A549 (cell line): ENCODE data around the gene THBS4. TPM values are rescaled to one million over a fixed set of nuclear protein-coding genes. Genes with fewer than 3 reads are reported as not detected.

Experiments used
- ATAC-seq, 2 experiments: fragments of 200-7000 bp in 1 of 2; fragments of >200 bp in 1 of 2; cut with Nextera tagmentation in 1 of 2; cut with Tn5 transposase in 1 of 2; 3 replicates each; pipeline versions ENCODE4 v1.8.0 to v1.9.1; 2018 to 2020; ENCODE audit warnings: mild to moderate bottlenecking in 1 of 2, moderate library complexity in 1 of 2
- CTCF ChIA-PET: fragments of 300-600 bp; sonication (Branson Sonifier 250); formaldehyde crosslinking; extraction: SDS; loops from one replicate; lab custom pipeline; 2021; ENCODE audit warnings: antibody characterized with exemption, inconsistent platforms; lab: Yijun Ruan, JAX
- POLR2A ChIA-PET: fragments of 350-600 bp; formaldehyde crosslinking; extraction: SDS; loops from one replicate; lab custom pipeline; 2021; ENCODE audit warnings: antibody characterized with exemption, inconsistent platforms; lab: Yijun Ruan, JAX
- DNase-seq, 2 experiments: peaks; one replicate each; pipeline versions ENCODE4 v3.0.0 to v3.0.0-alpha.2; 2011 to 2016; ENCODE audit warnings: low read depth in 1 of 2, low spot score in 1 of 2
- FAIRE-seq: peaks from 2 replicates; lab custom pipeline; 2011; peaks lifted over from hg19 to GRCh38; lab: Jason Lieb, UNC
- H3K27ac ChIP-seq, 2 experiments: fragments of >200 bp; sonication (Bioruptor Twin); formaldehyde crosslinking; 3 replicates each; pipeline ENCODE4 v1.5.1; 2016 to 2017
- H3K4me1 ChIP-seq: fragments of >200 bp; sonication (Bioruptor Twin); formaldehyde crosslinking; 3 replicates; pipeline ENCODE4 v1.6.1; 2016
- H3K4me2 ChIP-seq: fragments of >200 bp; sonication (Bioruptor Twin); formaldehyde crosslinking; 3 replicates; pipeline ENCODE4 v1.6.1; 2016
- H3K4me3 ChIP-seq: fragments of >200 bp; sonication (Bioruptor Twin); formaldehyde crosslinking; 3 replicates; pipeline ENCODE4 v1.5.1; 2016
- H3K9me3 ChIP-seq: fragments of >200 bp; sonication (Bioruptor Twin); formaldehyde crosslinking; 3 replicates; pipeline ENCODE4 v1.6.1; 2016
- CBX2 ChIP-seq: fragments of 200-600 bp; sonication (generic); IDR thresholded peaks from 2 replicates; pipeline ENCODE4 v1.6.1; 2016; ENCODE audit warnings: low read depth, mild to moderate bottlenecking, borderline replicate concordance
- CEBPB ChIP-seq, 2 experiments: fragments of >200 bp in 1 of 2; sonication (Bioruptor Twin) in 1 of 2; formaldehyde crosslinking in 1 of 2; IDR thresholded peaks; 2 replicates each; pipeline ENCODE4 v1.6.1; 2012 to 2016
- FOXS1 ChIP-seq: fragments of 250-450 bp; sonication (Bioruptor Pico); IDR thresholded peaks from 2 replicates; pipeline ENCODE4 v1.5.0; 2020; ENCODE audit warnings: mild to moderate bottlenecking, moderate library complexity
- GATA3 ChIP-seq: IDR thresholded peaks from 2 replicates; pipeline ENCODE4 v1.6.1; 2012; ENCODE audit warnings: borderline replicate concordance
- HEYL ChIP-seq: fragments of 250-450 bp; sonication (Bioruptor Pico); IDR thresholded peaks from 2 replicates; pipeline ENCODE4 v1.8.0; 2021; ENCODE audit warnings: mild to moderate bottlenecking, moderate library complexity
- HOXA7 ChIP-seq: fragments of 250-450 bp; sonication (Bioruptor Pico); IDR thresholded peaks from 2 replicates; pipeline ENCODE4 v1.5.0; 2020; ENCODE audit warnings: mild to moderate bottlenecking, moderate library complexity
- HOXB13 ChIP-seq: fragments of 250-450 bp; sonication (Bioruptor Pico); IDR thresholded peaks from 2 replicates; pipeline ENCODE4 v1.5.0; 2020; ENCODE audit warnings: low read depth, mild to moderate bottlenecking, moderate library complexity
- JUNB ChIP-seq: fragments of >200 bp; sonication (Bioruptor Twin); formaldehyde crosslinking; IDR thresholded peaks from 2 replicates; pipeline ENCODE4 v1.6.1; 2016
- KDM1A ChIP-seq: fragments of 200-600 bp; sonication (generic); IDR thresholded peaks from 2 replicates; pipeline ENCODE4 v1.6.1; 2016; ENCODE audit warnings: low read depth, mild to moderate bottlenecking
- NPAS2 ChIP-seq: fragments of 250-450 bp; sonication (Bioruptor Pico); IDR thresholded peaks from 2 replicates; pipeline ENCODE4 v1.8.0; 2022; ENCODE audit warnings: mild to moderate bottlenecking, moderate library complexity, borderline replicate concordance
- POLR2A ChIP-seq: IDR thresholded peaks from 2 replicates; pipeline ENCODE4 v1.6.1; 2012; ENCODE audit warnings: mild to moderate bottlenecking, low read length
- POLR2AphosphoS2 ChIP-seq: conservative IDR thresholded peaks from 2 replicates; pipeline ENCODE4 v1.6.1; 2012; ENCODE audit warnings: low read length, improper control_type of control experiment, inconsistent platforms
- RAD21 ChIP-seq, 2 experiments: fragments of >200 bp in 1 of 2; sonication (Bioruptor Twin) in 1 of 2; formaldehyde crosslinking in 1 of 2; IDR thresholded peaks in 1 of 2; conservative IDR thresholded peaks in 1 of 2; 2 replicates in 1 of 2; 3 replicates in 1 of 2; pipeline ENCODE4 v1.6.1; 2012 to 2018; ENCODE audit warnings: inconsistent platforms in 1 of 2
- SREBF2 ChIP-seq: fragments of 450-650 bp; IDR thresholded peaks from 2 replicates; pipeline ENCODE4 v1.6.1; 2014; ENCODE audit warnings: mild to moderate bottlenecking, moderate library complexity
- TFCP2L1 ChIP-seq: fragments of 250-450 bp; sonication (Bioruptor Pico); IDR thresholded peaks from 2 replicates; pipeline ENCODE4 v1.5.0; 2021; ENCODE audit warnings: mild to moderate bottlenecking
- TP53 ChIP-seq: fragments of 250-450 bp; sonication (Bioruptor Pico); IDR thresholded peaks from 2 replicates; pipeline ENCODE4 v1.5.0; 2021; ENCODE audit warnings: mild to moderate bottlenecking, moderate library complexity
- ZC3H11A ChIP-seq: fragments of 450-650 bp; IDR thresholded peaks from 2 replicates; pipeline ENCODE4 v1.6.1; 2014; ENCODE audit warnings: antibody characterized with exemption, mild to moderate bottlenecking
- WGBS: methylation state at CpG from one replicate; pipeline ENCODE4 v1.1.6; 2017; ENCODE audit errors: missing lambda C conversion rate; 5-methylcytosine and 5-hydroxymethylcytosine counted together
- polyA plus RNA-seq, 4 experiments: library from polyadenylated mRNA; depleted of rRNA in 3 of 4; stranded (reverse); fragments of >200 nt; fragmentation: RNase III in 1 of 4; extraction: RNeasy Plus Mini Kit Qiagen cat#74134 plus additional on column Dnase treatment in 1 of 4; gene quantifications; 2 replicates in 3 of 4; 3 replicates in 1 of 4; pipeline ENCODE4 v1.2.3, GENCODE V29; 2011 to 2017
- TF ChIP-seq, protein P1 (sequence below): IDR thresholded peaks from 2 replicates; pipeline ENCODE4 v1.6.1; 2012; ENCODE audit warnings: low read depth, borderline replicate concordance
- TF ChIP-seq, protein P2 (sequence below): fragments of >200 bp; sonication (Bioruptor Twin); formaldehyde crosslinking; IDR thresholded peaks from 2 replicates; pipeline ENCODE4 v1.6.1; 2016
- TF ChIP-seq, protein P3 (sequence below): fragments of 200-600 bp; sonication (generic); IDR thresholded peaks from 2 replicates; pipeline ENCODE4 v1.6.1; 2016; ENCODE audit warnings: antibody characterized with exemption, mild to moderate bottlenecking, moderate library complexity
- TF ChIP-seq, protein P4 (sequence below): fragments of 150-350 bp; IDR thresholded peaks from 2 replicates; pipeline ENCODE4 v1.6.1; 2014; ENCODE audit warnings: low read depth, mild to moderate bottlenecking, low read length
- TF ChIP-seq, protein P5 (sequence below): IDR thresholded peaks from 2 replicates; pipeline ENCODE4 v1.6.1; 2012

Gene THBS4
- polyA plus RNA-seq, 2 of the 4 experiments (the other 2 are of a cell fraction), result 0.28 to 0.41 TPM

DNA sequence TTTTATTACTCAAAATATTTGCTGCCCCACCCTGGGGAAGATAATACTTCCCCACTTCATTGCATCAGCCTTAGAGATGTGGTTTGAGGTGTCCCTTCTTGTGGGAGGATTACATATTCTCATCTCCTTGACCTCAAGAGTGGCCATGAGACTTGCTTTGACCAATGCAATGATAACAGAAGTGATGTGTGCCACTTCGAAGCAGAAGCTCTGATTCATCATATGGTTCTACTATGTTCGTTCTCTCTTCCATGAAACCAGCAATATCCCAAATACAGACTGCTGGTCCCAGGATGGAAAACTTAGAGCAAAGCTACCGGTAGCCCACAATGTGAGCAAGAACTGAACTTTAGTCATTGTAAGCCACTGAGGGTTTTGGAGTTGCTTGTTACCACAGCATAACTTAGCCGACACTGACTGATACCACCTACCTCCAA, 92.0 kb downstream of the THBS4 start:
- Histone ChIP-seq H3K27ac (no peak overlapping the region), H3K4me2 (no peak overlapping the region), H3K4me3 (no peak overlapping the region), H3K4me1 (no peaks in the 10 kb centered on the region), H3K9me3 (no peaks in the 10 kb centered on the region)
- no peak for FAIRE-seq
- WGBS, result 74% methylated on average over 4 of the region's 4 CpGs
- no peak for DNase-seq
- no peak for TF ChIP-seq FOXS1 (CRISPR knock-in tag)
- TF ChIP-seq, protein P1, sequence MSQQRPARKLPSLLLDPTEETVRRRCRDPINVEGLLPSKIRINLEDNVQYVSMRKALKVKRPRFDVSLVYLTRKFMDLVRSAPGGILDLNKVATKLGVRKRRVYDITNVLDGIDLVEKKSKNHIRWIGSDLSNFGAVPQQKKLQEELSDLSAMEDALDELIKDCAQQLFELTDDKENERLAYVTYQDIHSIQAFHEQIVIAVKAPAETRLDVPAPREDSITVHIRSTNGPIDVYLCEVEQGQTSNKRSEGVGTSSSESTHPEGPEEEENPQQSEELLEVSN, result no peak
- no peak for ATAC-seq
- POLR2A ChIA-PET, result no interaction called here
- CTCF ChIA-PET, result interaction anchor here (2.1 kb wide), 1 partner anchor 181 kb away, joined by 10 read pairs; no protein-coding TSS in a partner anchor

DNA sequence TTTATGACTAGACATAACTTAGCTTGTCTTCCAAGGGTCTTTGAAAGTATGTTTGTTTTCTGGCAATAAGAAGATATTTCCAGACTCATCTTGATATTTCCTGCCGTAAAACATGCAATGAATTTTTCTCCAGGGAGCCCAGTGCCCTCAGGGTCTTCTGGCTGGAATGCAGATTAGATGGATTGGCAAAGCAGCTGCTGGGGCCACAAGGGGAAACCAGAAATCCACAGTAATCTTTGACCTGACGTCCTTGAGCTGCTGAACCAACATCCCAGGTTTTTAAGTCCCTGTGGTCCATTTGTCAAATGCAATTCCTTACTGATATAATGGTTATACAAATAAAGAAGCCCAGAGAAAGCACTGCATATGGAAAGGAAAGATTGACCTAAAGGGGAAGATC, 93.0 kb downstream of the THBS4 start:
- 48% methylated on average over 2 of the region's 2 CpGs for WGBS
- no peak for FAIRE-seq
- no peak for TF ChIP-seq ZC3H11A
- TF ChIP-seq, protein P2, sequence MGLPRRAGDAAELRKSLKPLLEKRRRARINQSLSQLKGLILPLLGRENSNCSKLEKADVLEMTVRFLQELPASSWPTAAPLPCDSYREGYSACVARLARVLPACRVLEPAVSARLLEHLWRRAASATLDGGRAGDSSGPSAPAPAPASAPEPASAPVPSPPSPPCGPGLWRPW, result no peak
- TF ChIP-seq NPAS2, result no peak
- TF ChIP-seq TP53 (CRISPR knock-in tag), result no peak
- no peak for TF ChIP-seq HEYL (CRISPR knock-in tag)
- no peak for TF ChIP-seq HOXB13
- TF ChIP-seq POLR2A, result no peak
- no peak for TF ChIP-seq HOXA7
- TF ChIP-seq JUNB, result no peak
- TF ChIP-seq, protein P3, sequence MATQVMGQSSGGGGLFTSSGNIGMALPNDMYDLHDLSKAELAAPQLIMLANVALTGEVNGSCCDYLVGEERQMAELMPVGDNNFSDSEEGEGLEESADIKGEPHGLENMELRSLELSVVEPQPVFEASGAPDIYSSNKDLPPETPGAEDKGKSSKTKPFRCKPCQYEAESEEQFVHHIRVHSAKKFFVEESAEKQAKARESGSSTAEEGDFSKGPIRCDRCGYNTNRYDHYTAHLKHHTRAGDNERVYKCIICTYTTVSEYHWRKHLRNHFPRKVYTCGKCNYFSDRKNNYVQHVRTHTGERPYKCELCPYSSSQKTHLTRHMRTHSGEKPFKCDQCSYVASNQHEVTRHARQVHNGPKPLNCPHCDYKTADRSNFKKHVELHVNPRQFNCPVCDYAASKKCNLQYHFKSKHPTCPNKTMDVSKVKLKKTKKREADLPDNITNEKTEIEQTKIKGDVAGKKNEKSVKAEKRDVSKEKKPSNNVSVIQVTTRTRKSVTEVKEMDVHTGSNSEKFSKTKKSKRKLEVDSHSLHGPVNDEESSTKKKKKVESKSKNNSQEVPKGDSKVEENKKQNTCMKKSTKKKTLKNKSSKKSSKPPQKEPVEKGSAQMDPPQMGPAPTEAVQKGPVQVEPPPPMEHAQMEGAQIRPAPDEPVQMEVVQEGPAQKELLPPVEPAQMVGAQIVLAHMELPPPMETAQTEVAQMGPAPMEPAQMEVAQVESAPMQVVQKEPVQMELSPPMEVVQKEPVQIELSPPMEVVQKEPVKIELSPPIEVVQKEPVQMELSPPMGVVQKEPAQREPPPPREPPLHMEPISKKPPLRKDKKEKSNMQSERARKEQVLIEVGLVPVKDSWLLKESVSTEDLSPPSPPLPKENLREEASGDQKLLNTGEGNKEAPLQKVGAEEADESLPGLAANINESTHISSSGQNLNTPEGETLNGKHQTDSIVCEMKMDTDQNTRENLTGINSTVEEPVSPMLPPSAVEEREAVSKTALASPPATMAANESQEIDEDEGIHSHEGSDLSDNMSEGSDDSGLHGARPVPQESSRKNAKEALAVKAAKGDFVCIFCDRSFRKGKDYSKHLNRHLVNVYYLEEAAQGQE, result no peak
- no peak for TF ChIP-seq TFCP2L1 (CRISPR knock-in tag)
- TF ChIP-seq POLR2AphosphoS2, result no peak
- TF ChIP-seq, protein P4, sequence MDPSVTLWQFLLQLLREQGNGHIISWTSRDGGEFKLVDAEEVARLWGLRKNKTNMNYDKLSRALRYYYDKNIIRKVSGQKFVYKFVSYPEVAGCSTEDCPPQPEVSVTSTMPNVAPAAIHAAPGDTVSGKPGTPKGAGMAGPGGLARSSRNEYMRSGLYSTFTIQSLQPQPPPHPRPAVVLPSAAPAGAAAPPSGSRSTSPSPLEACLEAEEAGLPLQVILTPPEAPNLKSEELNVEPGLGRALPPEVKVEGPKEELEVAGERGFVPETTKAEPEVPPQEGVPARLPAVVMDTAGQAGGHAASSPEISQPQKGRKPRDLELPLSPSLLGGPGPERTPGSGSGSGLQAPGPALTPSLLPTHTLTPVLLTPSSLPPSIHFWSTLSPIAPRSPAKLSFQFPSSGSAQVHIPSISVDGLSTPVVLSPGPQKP, result no peak
- TF ChIP-seq KDM1A, result no peak
- TF ChIP-seq, protein P5, sequence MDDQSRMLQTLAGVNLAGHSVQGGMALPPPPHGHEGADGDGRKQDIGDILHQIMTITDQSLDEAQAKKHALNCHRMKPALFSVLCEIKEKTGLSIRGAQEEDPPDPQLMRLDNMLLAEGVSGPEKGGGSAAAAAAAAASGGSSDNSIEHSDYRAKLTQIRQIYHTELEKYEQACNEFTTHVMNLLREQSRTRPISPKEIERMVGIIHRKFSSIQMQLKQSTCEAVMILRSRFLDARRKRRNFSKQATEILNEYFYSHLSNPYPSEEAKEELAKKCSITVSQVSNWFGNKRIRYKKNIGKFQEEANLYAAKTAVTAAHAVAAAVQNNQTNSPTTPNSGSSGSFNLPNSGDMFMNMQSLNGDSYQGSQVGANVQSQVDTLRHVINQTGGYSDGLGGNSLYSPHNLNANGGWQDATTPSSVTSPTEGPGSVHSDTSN, result no peak
- TF ChIP-seq GATA3, result no peak
- TF ChIP-seq RAD21 (conservative IDR thresholded peaks at IDR 0.05 in 1 of 2, IDR thresholded peaks at IDR 0.05 in 1 of 2), result no peak
- no peak for TF ChIP-seq SREBF2
- no peak for TF ChIP-seq CBX2
- no peak for TF ChIP-seq CEBPB (IDR thresholded peaks at IDR 0.05)
- Histone ChIP-seq H3K27ac (no peak overlapping the region), H3K4me3 (no peak overlapping the region), H3K4me1 (no peaks in the 10 kb centered on the region), H3K4me2 (no peak overlapping the region), H3K9me3 (no peaks in the 10 kb centered on the region)
- CTCF ChIA-PET, result no interaction called here
- no peak for ATAC-seq
- no peak for DNase-seq
- POLR2A ChIA-PET, result no interaction called here
